SU-DHL-6 (cell line): ENCODE results near the gene NLRP3.

Experiments used
- CTCF ChIP-seq: fragments of 200-600 bp; sonication (generic); IDR thresholded peaks from one replicate; pipeline ENCODE4 v1.5.1; 2017; ENCODE audit warnings: antibody characterized with exemption, mild to moderate bottlenecking, low read length, moderate library complexity; ENCODE audit not compliant: insufficient read depth, poor library complexity, severe bottlenecking
- EZH2phosphoT487 ChIP-seq: fragments of 200-600 bp; sonication (generic), shearing (Covaris generic); conservative IDR thresholded peaks from 2 replicates; pipeline ENCODE4 v1.6.1; 2018; ENCODE audit warnings: mild to moderate bottlenecking, antibody characterized with exemption, low read length, moderate library complexity, mixed read lengths

GRCh38 chr1:247417831-247418230 lies 1.9 kb downstream of the NLRP3 start:
- no peak for TF ChIP-seq CTCF
- no peak for TF ChIP-seq EZH2phosphoT487
